A549 (cell line): ENCODE results near the gene SP140L. TPM values are rescaled to one million over a fixed set of nuclear protein-coding genes. Genes with fewer than 3 reads are reported as not detected.

Experiments used
- ATAC-seq, 2 experiments: fragments of 200-7000 bp in 1 of 2; fragments of >200 bp in 1 of 2; cut with Nextera tagmentation in 1 of 2; cut with Tn5 transposase in 1 of 2; 3 replicates each; pipeline versions ENCODE4 v1.8.0 to v1.9.1; 2018 to 2020; ENCODE audit warnings: mild to moderate bottlenecking in 1 of 2, moderate library complexity in 1 of 2
- CTCF ChIA-PET: fragments of 300-600 bp; sonication (Branson Sonifier 250); formaldehyde crosslinking; extraction: SDS; loops from one replicate; lab custom pipeline; 2021; ENCODE audit warnings: antibody characterized with exemption, inconsistent platforms; lab: Yijun Ruan, JAX
- POLR2A ChIA-PET: fragments of 350-600 bp; formaldehyde crosslinking; extraction: SDS; loops from one replicate; lab custom pipeline; 2021; ENCODE audit warnings: antibody characterized with exemption, inconsistent platforms; lab: Yijun Ruan, JAX
- DNase-seq, 2 experiments: peaks; one replicate each; pipeline versions ENCODE4 v3.0.0 to v3.0.0-alpha.2; 2011 to 2016; ENCODE audit warnings: low read depth in 1 of 2, low spot score in 1 of 2
- FAIRE-seq: peaks from 2 replicates; lab custom pipeline; 2011; peaks lifted over from hg19 to GRCh38; lab: Jason Lieb, UNC
- H3K27ac ChIP-seq, 2 experiments: fragments of >200 bp; sonication (Bioruptor Twin); formaldehyde crosslinking; 3 replicates each; pipeline ENCODE4 v1.5.1; 2016 to 2017
- H3K4me1 ChIP-seq: fragments of >200 bp; sonication (Bioruptor Twin); formaldehyde crosslinking; 3 replicates; pipeline ENCODE4 v1.6.1; 2016
- H3K4me2 ChIP-seq: fragments of >200 bp; sonication (Bioruptor Twin); formaldehyde crosslinking; 3 replicates; pipeline ENCODE4 v1.6.1; 2016
- H3K4me3 ChIP-seq: fragments of >200 bp; sonication (Bioruptor Twin); formaldehyde crosslinking; 3 replicates; pipeline ENCODE4 v1.5.1; 2016
- H3K9me3 ChIP-seq: fragments of >200 bp; sonication (Bioruptor Twin); formaldehyde crosslinking; 3 replicates; pipeline ENCODE4 v1.6.1; 2016
- CBX8 ChIP-seq: fragments of 200-600 bp; sonication (generic); IDR thresholded peaks from 2 replicates; pipeline ENCODE4 v1.6.1; 2016
- CHD2 ChIP-seq: fragments of 150-350 bp; IDR thresholded peaks from 2 replicates; pipeline ENCODE4 v1.6.1; 2014; ENCODE audit warnings: low read length; ENCODE audit not compliant: partially characterized antibody
- CTCF ChIP-seq: fragments of >200 bp; sonication (Bioruptor Twin); formaldehyde crosslinking; IDR thresholded peaks from 3 replicates; pipeline ENCODE4 v1.5.1; 2016
- EHF ChIP-seq: fragments of 250-450 bp; sonication (Bioruptor Pico); IDR thresholded peaks from 2 replicates; pipeline ENCODE4 v1.5.0; 2020; ENCODE audit warnings: mild to moderate bottlenecking
- EHMT2 ChIP-seq: fragments of 200-600 bp; sonication (generic); IDR thresholded peaks from 2 replicates; pipeline ENCODE4 v1.6.1; 2016; ENCODE audit warnings: antibody characterized with exemption, low read depth, mild to moderate bottlenecking, moderate library complexity
- EP300 ChIP-seq, 2 experiments: fragments of >200 bp; sonication (Bioruptor Twin); formaldehyde crosslinking; IDR thresholded peaks; 2 replicates in 1 of 2; 3 replicates in 1 of 2; pipeline ENCODE4 v1.6.1; 2016 to 2017
- ESRRA ChIP-seq: fragments of 150-350 bp; IDR thresholded peaks from 2 replicates; pipeline ENCODE4 v1.6.1; 2014; ENCODE audit warnings: mild to moderate bottlenecking, low read length, borderline replicate concordance
- HEYL ChIP-seq: fragments of 250-450 bp; sonication (Bioruptor Pico); IDR thresholded peaks from 2 replicates; pipeline ENCODE4 v1.8.0; 2021; ENCODE audit warnings: mild to moderate bottlenecking, moderate library complexity
- HOXA7 ChIP-seq: fragments of 250-450 bp; sonication (Bioruptor Pico); IDR thresholded peaks from 2 replicates; pipeline ENCODE4 v1.5.0; 2020; ENCODE audit warnings: mild to moderate bottlenecking, moderate library complexity
- MAZ ChIP-seq: fragments of 150-350 bp; IDR thresholded peaks from 2 replicates; pipeline ENCODE4 v1.6.1; 2014; ENCODE audit warnings: antibody characterized with exemption, low read depth, low read length, borderline replicate concordance
- NFE2L2 ChIP-seq: fragments of 150-350 bp; conservative IDR thresholded peaks from 2 replicates; pipeline ENCODE4 v1.6.1; 2014; ENCODE audit warnings: low read length
- NPAS2 ChIP-seq: fragments of 250-450 bp; sonication (Bioruptor Pico); IDR thresholded peaks from 2 replicates; pipeline ENCODE4 v1.8.0; 2022; ENCODE audit warnings: mild to moderate bottlenecking, moderate library complexity, borderline replicate concordance
- RAD21 ChIP-seq, 2 experiments: fragments of >200 bp in 1 of 2; sonication (Bioruptor Twin) in 1 of 2; formaldehyde crosslinking in 1 of 2; IDR thresholded peaks in 1 of 2; conservative IDR thresholded peaks in 1 of 2; 2 replicates in 1 of 2; 3 replicates in 1 of 2; pipeline ENCODE4 v1.6.1; 2012 to 2018; ENCODE audit warnings: inconsistent platforms in 1 of 2
- RARB ChIP-seq: fragments of 250-450 bp; sonication (Bioruptor Pico); IDR thresholded peaks from 2 replicates; pipeline ENCODE4 v1.8.0; 2021; ENCODE audit warnings: mild to moderate bottlenecking, moderate library complexity
- RCOR1 ChIP-seq: fragments of 150-350 bp; IDR thresholded peaks from 2 replicates; pipeline ENCODE4 v1.6.1; 2014; ENCODE audit warnings: antibody characterized with exemption, low read length, low read depth
- SREBF2 ChIP-seq: fragments of 450-650 bp; IDR thresholded peaks from 2 replicates; pipeline ENCODE4 v1.6.1; 2014; ENCODE audit warnings: mild to moderate bottlenecking, moderate library complexity
- ZC3H11A ChIP-seq: fragments of 450-650 bp; IDR thresholded peaks from 2 replicates; pipeline ENCODE4 v1.6.1; 2014; ENCODE audit warnings: antibody characterized with exemption, mild to moderate bottlenecking
- ZNF302 ChIP-seq: fragments of 250-450 bp; sonication (Bioruptor Pico); IDR thresholded peaks from 2 replicates; pipeline ENCODE4 v1.9.0; 2021; ENCODE audit warnings: inconsistent platforms, mild to moderate bottlenecking, moderate library complexity
- ZSCAN20 ChIP-seq: fragments of 250-450 bp; sonication (Bioruptor Pico); IDR thresholded peaks from 2 replicates; pipeline ENCODE4 v1.8.0; 2022; ENCODE audit warnings: mild to moderate bottlenecking, moderate library complexity
- WGBS: methylation state at CpG from one replicate; pipeline ENCODE4 v1.1.6; 2017; ENCODE audit errors: missing lambda C conversion rate; 5-methylcytosine and 5-hydroxymethylcytosine counted together
- polyA plus RNA-seq, 4 experiments: library from polyadenylated mRNA; depleted of rRNA in 3 of 4; stranded (reverse); fragments of >200 nt; fragmentation: RNase III in 1 of 4; extraction: RNeasy Plus Mini Kit Qiagen cat#74134 plus additional on column Dnase treatment in 1 of 4; gene quantifications; 2 replicates in 3 of 4; 3 replicates in 1 of 4; pipeline ENCODE4 v1.2.3, GENCODE V29; 2011 to 2017
- TF ChIP-seq, protein P1 (sequence below): fragments of 250-450 bp; sonication (Bioruptor Pico); IDR thresholded peaks from 2 replicates; pipeline ENCODE4 v1.5.0; 2021; ENCODE audit warnings: mild to moderate bottlenecking, moderate library complexity, borderline replicate concordance
- TF ChIP-seq, protein P2 (sequence below): IDR thresholded peaks from 2 replicates; pipeline ENCODE4 v1.6.1; 2012; ENCODE audit warnings: low read depth, borderline replicate concordance

SP140L gene
- polyA plus RNA-seq, 2 of the 4 experiments (the other 2 are of a cell fraction), result 1.7 to 2.5 TPM

- TF ChIP-seq RAD21 (conservative IDR thresholded peaks at IDR 0.05 in 1 of 2, IDR thresholded peaks at IDR 0.05 in 1 of 2) (no peak), RCOR1 (no peak), EP300 (IDR thresholded peaks at IDR 0.05) (no peak)
Measured at GRCh38 chr2:230319211-230319862, 7.7 kb upstream of the SP140L start (continued).

GRCh38 chr2:230321031-230321430 is 6.0 kb upstream of the SP140L start:
- TF ChIP-seq CBX8 (no peak), CHD2 (no peak), ZSCAN20 (CRISPR knock-in tag) (no peak), EHMT2 (no peak), SREBF2 (no peak), HOXA7 (CRISPR knock-in tag) (no peak), NFE2L2 (no peak), RARB (CRISPR knock-in tag) (no peak), NPAS2 (CRISPR knock-in tag) (no peak), MAZ (no peak), ESRRA (no peak), ZNF302 (CRISPR knock-in tag) (no peak), EHF (CRISPR knock-in tag) (no peak), ZC3H11A (no peak)
- TF ChIP-seq, protein P1, sequence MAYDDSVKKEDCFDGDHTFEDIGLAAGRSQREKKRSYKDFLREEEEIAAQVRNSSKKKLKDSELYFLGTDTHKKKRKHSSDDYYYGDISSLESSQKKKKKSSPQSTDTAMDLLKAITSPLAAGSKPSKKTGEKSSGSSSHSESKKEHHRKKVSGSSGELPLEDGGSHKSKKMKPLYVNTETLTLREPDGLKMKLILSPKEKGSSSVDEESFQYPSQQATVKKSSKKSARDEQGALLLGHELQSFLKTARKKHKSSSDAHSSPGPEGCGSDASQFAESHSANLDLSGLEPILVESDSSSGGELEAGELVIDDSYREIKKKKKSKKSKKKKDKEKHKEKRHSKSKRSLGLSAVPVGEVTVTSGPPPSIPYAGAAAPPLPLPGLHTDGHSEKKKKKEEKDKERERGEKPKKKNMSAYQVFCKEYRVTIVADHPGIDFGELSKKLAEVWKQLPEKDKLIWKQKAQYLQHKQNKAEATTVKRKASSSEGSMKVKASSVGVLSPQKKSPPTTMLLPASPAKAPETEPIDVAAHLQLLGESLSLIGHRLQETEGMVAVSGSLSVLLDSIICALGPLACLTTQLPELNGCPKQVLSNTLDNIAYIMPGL (CRISPR knock-in tag), result no peak
- TF ChIP-seq, protein P2, sequence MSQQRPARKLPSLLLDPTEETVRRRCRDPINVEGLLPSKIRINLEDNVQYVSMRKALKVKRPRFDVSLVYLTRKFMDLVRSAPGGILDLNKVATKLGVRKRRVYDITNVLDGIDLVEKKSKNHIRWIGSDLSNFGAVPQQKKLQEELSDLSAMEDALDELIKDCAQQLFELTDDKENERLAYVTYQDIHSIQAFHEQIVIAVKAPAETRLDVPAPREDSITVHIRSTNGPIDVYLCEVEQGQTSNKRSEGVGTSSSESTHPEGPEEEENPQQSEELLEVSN, result no peak
- no peak for DNase-seq
- FAIRE-seq, result no peak
- Histone ChIP-seq H3K4me2 (no peak overlapping the region), H3K9me3 (no peaks in the 10 kb centered on the region), H3K27ac (no peak overlapping the region), H3K4me1 (no peaks in the 10 kb centered on the region), H3K4me3 (no peak overlapping the region)
- ChIA-PET CTCF (no interaction called here), POLR2A (no interaction called here)
- ATAC-seq, result no peak
- WGBS, result 17% methylated on average over 2 of the region's 2 CpGs

DNA sequence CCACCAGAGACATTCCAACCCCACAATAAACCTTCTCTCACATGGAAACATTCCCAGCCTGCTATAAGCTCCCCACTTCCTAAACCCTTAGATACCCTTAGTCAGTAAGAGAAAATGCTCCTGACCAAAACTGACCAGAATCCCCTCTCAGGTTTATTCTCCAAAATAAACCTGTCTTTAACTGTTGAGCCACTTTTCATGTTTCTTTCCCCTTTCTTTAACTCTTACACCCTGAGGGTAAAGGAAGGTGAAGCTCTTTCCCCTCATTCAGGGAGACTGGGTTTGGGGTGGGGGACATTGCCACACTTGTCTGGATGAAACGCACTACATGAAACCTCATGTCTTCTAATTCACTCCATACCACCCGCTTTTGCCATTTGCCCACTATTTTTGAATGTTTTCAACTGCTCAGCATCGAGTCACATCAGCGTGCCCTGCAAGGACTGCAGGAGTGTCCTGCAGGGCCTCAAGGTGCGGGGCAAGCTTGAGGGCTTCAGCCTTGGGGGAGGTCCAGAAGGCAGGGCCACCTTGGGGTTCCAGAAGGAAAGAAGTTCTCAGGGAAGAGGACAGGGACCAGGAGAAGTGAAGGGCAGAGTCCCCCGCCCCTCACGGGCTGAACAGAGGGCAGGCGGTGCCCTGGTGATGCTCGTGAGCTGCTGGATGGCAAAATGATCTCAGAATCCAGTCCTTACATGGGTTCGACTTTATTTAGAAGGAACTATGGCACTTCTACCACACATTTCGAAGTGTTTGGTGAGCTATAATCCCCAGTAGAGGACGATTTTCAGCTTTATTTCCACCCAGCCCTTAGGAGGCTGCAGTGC is 4.2 kb upstream of the SP140L start:
- FAIRE-seq (no peak), ATAC-seq (peak in 1 of 2 experiments; percentile 28; a peak in 3 of 6 replicates), DNase-seq (no peak)
- H3K4me3 ChIP-seq, result no peak overlapping the region
- TF ChIP-seq CTCF (0 out of 3 replicates have a peak, but pooled peaks have one; percentile 12), HEYL (CRISPR knock-in tag) (no peak)
- ChIA-PET POLR2A (no interaction called here), CTCF (interaction anchor here (0.6 kb wide), 1 partner anchor 1001 kb away, joined by 3 read pairs; no protein-coding TSS in a partner anchor)
- no peaks in the 10 kb centered on the region for H3K4me1 ChIP-seq
- 30% methylated on average over 11 of the region's 12 CpGs for WGBS
- no peak overlapping the region for H3K27ac ChIP-seq
- H3K9me3 ChIP-seq, result no peaks in the 10 kb centered on the region
- H3K4me2 ChIP-seq, result no peak overlapping the region
